HCT116 (cell line): ENCODE results near the gene ADNP2.

Experiments used
- EGR1 ChIP-seq: IDR thresholded peaks from 2 replicates; pipeline ENCODE4 v1.6.1; 2012; ENCODE audit warnings: low read depth
- POLR2A ChIP-seq: IDR thresholded peaks from 2 replicates; pipeline ENCODE4 v1.7.0; 2011; ENCODE audit warnings: borderline replicate concordance; ENCODE audit not compliant: insufficient read depth, insufficient read length; ENCODE audit errors: extremely low read depth
- TF ChIP-seq, protein P1 (sequence below), 3 experiments: fragments of 200-600 bp in 1 of 3; sonication (generic) in 1 of 3; IDR thresholded peaks in 2 of 3; conservative IDR thresholded peaks in 1 of 3; 2 replicates each; pipeline ENCODE4 v1.5.1; 2012 to 2017; ENCODE audit warnings: low read depth in 2 of 3, low read length in 2 of 3, antibody characterized with exemption in 1 of 3, borderline replicate concordance in 1 of 3, control low read depth in 1 of 3, mild to moderate bottlenecking in 1 of 3, mixed read lengths in 1 of 3, mixed run types in 1 of 3, moderate library complexity in 1 of 3; ENCODE audit not compliant: insufficient read depth in 1 of 3
- TF ChIP-seq, protein P2 (sequence below): IDR thresholded peaks from 2 replicates; pipeline ENCODE4 v1.6.1; 2012

DNA sequence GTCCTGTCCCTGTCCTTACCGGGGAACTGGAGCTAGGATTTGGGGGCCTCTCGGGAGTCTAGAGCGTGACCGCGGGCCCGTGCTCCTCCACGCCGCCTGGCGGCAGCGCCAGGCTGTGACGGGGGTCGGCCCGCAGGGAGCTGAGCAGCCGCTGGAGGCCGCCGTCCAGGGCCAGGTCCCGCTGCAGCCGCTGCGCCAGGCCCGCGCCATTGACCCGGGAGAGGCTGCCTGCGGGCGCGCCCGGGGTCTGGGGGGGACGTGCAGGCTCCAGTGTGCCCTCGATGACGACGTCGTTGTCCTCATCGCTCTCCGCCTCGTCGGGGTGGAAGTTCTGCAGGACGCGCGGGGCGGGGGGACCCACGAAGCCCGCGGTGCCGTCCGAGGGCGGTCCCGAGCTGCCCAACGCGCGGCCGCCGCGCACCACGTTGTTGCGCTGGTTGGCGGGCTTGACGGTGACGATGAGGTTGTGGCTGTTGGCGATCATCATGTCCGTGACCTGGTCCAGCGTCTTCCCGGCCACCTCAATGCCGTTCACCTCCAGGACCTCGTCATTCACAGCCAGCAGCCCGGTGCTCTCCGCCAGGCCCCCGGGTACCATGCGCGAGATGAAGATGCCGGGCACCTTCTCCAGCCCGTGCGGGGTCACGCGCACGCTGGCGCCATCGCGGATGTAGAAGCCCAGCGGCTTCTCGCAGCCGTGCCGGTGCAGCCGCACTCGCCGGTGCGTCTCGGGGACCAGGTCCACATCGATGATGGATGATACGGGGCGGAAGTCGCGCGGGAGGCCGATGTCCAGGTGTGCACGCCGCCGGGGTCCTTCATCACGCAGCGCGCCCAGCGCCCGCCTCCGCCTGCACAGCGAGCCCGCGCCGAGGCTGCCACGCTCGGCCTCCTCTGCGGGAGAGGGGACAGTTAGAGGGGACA, 50.9 kb downstream of the ADNP2 start:
- TF ChIP-seq, protein P1, sequence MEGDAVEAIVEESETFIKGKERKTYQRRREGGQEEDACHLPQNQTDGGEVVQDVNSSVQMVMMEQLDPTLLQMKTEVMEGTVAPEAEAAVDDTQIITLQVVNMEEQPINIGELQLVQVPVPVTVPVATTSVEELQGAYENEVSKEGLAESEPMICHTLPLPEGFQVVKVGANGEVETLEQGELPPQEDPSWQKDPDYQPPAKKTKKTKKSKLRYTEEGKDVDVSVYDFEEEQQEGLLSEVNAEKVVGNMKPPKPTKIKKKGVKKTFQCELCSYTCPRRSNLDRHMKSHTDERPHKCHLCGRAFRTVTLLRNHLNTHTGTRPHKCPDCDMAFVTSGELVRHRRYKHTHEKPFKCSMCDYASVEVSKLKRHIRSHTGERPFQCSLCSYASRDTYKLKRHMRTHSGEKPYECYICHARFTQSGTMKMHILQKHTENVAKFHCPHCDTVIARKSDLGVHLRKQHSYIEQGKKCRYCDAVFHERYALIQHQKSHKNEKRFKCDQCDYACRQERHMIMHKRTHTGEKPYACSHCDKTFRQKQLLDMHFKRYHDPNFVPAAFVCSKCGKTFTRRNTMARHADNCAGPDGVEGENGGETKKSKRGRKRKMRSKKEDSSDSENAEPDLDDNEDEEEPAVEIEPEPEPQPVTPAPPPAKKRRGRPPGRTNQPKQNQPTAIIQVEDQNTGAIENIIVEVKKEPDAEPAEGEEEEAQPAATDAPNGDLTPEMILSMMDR (IDR thresholded peaks at IDR 0.05 in 2 of 3, conservative IDR thresholded peaks at IDR 0.05 in 1 of 3; ENCODE audit: borderline replicate concordance in 1 of 3, insufficient read depth in 1 of 3, low read depth in 2 of 3, low read length in 2 of 3) = no peak
- TF ChIP-seq, protein P2, sequence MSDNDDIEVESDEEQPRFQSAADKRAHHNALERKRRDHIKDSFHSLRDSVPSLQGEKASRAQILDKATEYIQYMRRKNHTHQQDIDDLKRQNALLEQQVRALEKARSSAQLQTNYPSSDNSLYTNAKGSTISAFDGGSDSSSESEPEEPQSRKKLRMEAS = no peak
- TF ChIP-seq EGR1 (no peak), POLR2A (no peak)
